HS-27A (cell line): ENCODE data around the gene YWHAQ.
"Not testable (repeated sequence)": the region's sequence is repeated elsewhere in the genome, so short reads cannot be mapped to it uniquely, and the experiment has no call there.

Experiments used
- DNase-seq: peaks from one replicate; pipeline ENCODE4 v3.0.0-alpha.2; 2012; ENCODE audit warnings: low read depth, missing footprints

YWHAQ gene

DNA sequence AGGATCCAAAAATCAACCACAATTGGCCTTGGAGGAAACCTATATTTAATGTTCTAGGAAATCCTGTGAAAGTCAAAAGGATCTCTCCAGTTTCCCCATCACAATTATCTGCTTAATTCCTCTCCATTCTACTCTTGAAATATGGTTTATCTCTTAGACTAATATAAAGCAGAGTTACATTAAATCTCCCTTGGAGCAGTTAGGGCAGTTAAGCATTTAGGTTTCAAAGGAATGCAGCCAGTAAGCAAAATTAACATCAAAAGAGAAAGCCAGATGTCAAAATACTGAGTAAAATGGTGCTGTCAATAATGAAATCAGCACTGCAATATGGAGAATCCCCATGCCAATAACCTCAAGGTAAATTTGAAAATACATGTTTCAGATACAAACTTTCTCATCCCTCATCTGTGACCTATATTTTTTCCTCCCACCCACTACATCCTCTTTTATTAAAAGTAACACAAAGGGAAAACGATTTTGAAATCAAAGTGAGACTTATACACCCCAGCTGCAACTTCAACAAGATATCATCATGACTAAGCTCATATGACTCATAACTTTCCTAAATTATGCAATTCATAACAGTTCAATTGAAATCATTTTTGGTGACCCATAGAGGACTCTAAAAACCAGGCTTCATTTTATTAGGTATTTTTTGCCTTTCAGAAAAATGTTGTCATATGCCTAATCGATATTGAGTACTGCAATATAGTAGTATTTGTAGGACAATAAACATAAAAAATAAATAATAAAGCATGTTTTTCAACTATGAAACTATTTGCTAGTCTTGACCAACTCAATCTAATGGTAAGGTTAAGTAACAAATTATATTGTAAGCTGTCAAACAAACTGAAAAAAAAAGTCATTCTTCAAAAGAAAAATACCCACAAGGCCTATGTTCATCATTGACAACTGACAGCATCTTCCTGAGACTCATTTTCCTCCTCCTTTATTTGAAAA, 78.3 kb downstream of the YWHAQ start:
- peak; percentile 50 for DNase-seq

DNA sequence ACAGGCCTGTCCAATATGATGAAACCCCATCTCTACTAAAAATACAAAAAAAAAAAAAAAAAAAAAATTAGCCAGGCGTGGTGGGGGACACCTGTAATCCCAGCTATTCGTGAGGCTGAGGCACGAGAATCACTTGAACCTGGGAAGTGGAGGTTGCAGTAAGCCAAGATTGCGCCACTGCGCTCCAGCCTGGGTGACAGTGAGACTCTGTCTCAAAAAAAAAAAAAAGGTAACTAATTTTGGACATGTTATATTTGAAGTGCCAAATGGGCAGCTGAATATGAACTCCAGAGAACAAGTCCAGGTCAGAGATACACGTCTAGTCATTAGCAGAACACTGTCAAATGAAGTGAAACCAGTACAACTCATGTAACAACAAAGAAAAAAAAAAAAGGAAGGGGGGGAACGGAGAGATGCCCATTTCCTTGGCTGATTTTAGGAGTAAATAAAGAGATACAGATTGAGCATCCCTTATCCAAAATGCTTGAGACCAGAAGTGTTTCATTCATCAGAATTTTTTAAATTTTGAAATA, 79.9 kb downstream of the YWHAQ start:
- not testable (repeated sequence) for DNase-seq

DNA sequence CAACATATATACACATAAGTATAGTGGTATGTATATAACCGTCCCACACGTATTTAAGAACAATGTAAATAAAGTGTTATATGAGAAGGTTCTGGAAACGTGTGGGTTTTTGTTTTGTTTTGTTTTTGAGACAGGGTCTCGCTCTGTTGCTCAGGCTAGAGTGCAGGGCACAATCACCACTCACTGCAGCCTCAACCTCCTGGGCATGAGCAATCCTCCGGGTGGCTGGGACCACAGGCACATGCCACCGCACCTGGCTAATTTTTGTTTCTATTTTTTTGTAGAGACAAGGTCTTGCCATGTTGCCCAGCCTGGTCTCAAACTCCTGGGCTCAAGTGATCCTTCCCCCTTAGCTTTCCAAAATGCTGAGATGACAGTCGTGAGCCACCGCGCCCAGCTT, 81.4 kb downstream of the YWHAQ start:
- no peak for DNase-seq

DNA sequence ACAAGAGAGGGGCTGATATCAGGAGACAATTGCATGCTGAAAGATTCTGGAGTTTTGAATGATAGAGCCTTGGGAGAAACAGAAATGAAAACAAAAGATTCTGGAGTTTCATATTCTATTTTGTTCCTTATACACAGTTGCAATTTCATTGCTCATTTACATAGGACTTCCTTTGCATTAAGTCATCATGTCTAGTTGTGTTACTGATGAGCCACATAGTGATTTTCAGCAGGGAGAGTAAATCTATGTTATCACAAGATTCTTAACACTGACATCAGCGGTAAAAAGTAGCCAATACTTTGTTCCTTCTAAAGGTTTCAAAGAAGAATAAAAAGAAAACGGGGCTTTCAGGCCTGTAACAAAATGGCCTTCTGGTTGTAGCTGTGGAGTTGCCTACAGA, 82.3 kb downstream of the YWHAQ start:
- no peak for DNase-seq

- DNase-seq, result no peak
Measured at GRCh38 chr2:9547262-9547991, 83.4 kb downstream of the YWHAQ start.

DNA sequence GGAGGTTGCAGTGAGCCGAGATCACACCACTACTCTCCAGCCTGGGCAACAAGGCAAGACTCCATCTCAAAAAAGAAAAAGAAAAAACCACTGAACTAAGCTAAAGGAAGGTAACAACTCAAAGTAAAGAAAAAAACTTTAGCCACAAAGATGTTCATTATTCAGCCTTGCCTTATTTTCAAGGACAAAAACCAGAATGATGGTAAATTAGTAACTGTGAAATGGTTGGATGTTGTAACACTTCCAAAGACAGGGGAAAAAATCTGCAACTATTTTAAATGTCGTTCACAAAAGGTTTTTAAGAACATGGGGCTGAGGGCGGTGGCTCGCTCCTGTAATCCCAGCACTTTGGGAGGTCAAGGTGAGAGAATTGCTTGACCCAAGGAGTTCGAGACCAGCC, 85.3 kb downstream of the YWHAQ start:
- DNase-seq, result no peak

DNA sequence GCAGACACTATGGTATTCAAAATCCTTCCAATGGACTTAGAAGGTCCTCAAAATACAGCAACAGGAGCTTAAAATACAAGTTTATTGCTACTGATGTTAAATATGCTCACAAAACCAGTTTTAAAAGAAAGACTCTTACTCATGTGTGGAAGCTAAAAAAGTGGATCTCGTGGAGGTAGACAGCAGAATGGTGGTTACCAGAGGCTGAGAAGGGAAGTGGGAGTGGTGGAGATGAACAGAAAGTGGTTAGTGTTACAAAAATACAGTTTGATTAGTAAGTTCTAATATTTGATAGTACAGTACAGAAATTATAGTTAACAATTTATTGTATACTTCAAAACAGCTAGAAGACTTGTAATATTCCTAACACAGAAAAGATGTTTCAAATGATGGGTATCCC, 87.2 kb downstream of the YWHAQ start:
- no peak for DNase-seq

GRCh38 chr2:9539531-9539930, 91.3 kb downstream of the YWHAQ start:
- DNase-seq, result no peak

DNA sequence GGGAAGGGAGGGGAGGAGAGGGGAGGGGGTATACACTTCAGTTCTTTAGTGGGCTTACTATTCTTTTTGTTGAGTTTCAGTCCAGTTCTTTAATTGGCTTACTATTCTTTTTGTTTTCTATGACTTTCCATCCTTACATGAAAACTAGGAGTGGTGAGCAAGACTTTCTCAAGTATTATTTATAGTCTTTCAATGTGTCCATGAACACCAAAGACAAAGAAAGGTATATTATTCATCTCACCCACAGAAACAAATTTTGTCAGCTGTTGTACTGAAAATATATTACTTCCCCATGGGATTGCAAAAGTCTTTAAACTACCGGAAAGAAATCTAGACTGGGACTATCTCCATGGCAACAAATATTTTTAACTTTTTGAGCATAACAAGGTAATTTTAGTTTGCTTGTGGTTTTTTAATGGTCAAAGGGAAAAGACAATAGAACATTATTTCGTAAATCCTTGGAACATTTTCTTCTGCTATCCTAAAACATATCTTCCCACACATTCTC, 92.7 kb downstream of the YWHAQ start:
- no peak for DNase-seq

DNA sequence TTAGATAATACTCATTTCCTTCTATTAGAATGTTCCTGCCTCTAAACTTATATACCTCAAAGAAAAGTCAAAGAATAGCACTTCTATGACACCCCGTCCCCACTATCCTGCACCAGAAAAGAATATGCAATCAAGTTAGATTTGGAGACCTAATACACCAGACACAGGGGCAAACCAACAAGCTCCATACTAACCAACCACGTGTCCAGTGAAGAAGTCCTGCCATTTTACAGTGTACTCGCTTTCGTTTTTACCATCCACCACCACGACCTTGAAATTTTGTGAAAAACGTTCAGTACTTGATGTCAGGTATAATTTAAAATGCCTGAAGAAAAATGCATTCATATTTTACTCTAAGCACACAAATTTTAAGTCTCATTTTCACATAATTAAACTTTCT, 94.3 kb downstream of the YWHAQ start:
- DNase-seq, result no peak

- DNase-seq, result no peak
Measured at GRCh38 chr2:9535177-9535576, 95.6 kb downstream of the YWHAQ start.
